H9 (cell line): ENCODE data around the gene TRABD. TPM values are rescaled to one million over a fixed set of nuclear protein-coding genes. Genes with fewer than 3 reads are reported as not detected.

Experiments
- DNase-seq: peaks from one replicate; pipeline ENCODE4 v3.0.0-alpha.2; 2017
- H2AFZ ChIP-seq: one replicate; pipeline ENCODE4 v1.6.1; 2013; ENCODE audit warnings: mild to moderate bottlenecking, low read length, control low read depth, moderate library complexity
- H2AK5ac ChIP-seq: 2 replicates; pipeline ENCODE4 v1.6.1; 2013; ENCODE audit warnings: low read length, control low read depth, mixed read lengths; ENCODE audit not compliant: insufficient read length
- H2BK120ac ChIP-seq: one replicate; pipeline ENCODE4 v1.6.1; 2013; ENCODE audit warnings: low read depth, mild to moderate bottlenecking, low read length, control low read depth, inconsistent platforms; ENCODE audit not compliant: poor library complexity, severe bottlenecking
- H2BK12ac ChIP-seq: 2 replicates; pipeline ENCODE4 v1.6.1; 2013; ENCODE audit warnings: low read length, control low read depth, mixed read lengths, low read depth; ENCODE audit not compliant: insufficient read length
- H2BK15ac ChIP-seq: 2 replicates; pipeline ENCODE4 v1.6.1; 2013; ENCODE audit warnings: low read depth, low read length, control low read depth
- H2BK20ac ChIP-seq: one replicate; pipeline ENCODE4 v1.6.1; 2013; ENCODE audit warnings: low read depth, mild to moderate bottlenecking, low read length, control low read depth, inconsistent platforms; ENCODE audit not compliant: poor library complexity, severe bottlenecking
- H2BK5ac ChIP-seq: 2 replicates; pipeline ENCODE4 v1.6.1; 2013; ENCODE audit warnings: low read length, control low read depth, mixed read lengths; ENCODE audit not compliant: insufficient read length
- H3K14ac ChIP-seq: 2 replicates; pipeline ENCODE4 v1.6.1; 2013; ENCODE audit warnings: low read length, control low read depth; ENCODE audit not compliant: insufficient read depth
- H3K18ac ChIP-seq: 2 replicates; pipeline ENCODE4 v1.6.1; 2013; ENCODE audit warnings: low read depth, mild to moderate bottlenecking, mixed read lengths, low read length, control low read depth; ENCODE audit not compliant: insufficient read length
- H3K23ac ChIP-seq: 2 replicates; pipeline ENCODE4 v1.6.1; 2013; ENCODE audit warnings: low read length, control low read depth, mixed read lengths, low read depth; ENCODE audit not compliant: insufficient read length
- H3K23me2 ChIP-seq: 2 replicates; pipeline ENCODE4 v1.6.1; 2013; ENCODE audit warnings: low read depth, mild to moderate bottlenecking, mixed read lengths, low read length, control low read depth; ENCODE audit not compliant: insufficient read length, poor library complexity, severe bottlenecking
- H3K27ac ChIP-seq: 2 replicates; pipeline ENCODE4 v1.5.1; 2013; ENCODE audit warnings: low read length, control low read depth, mixed read lengths, low read depth; ENCODE audit not compliant: insufficient read length
- H3K27me3 ChIP-seq: 2 replicates; pipeline ENCODE4 v1.6.1; 2013; ENCODE audit warnings: low read length, control low read depth, inconsistent platforms; ENCODE audit not compliant: insufficient read depth
- H3K4ac ChIP-seq: 2 replicates; pipeline ENCODE4 v1.6.1; 2013; ENCODE audit warnings: low read depth, mild to moderate bottlenecking, control low read depth, inconsistent platforms, low read length, moderate library complexity
- H3K4me1 ChIP-seq: 2 replicates; pipeline ENCODE4 v1.6.1; 2013; ENCODE audit warnings: low read length, control low read depth, inconsistent platforms; ENCODE audit not compliant: insufficient read depth
- H3K4me2 ChIP-seq: 2 replicates; pipeline ENCODE4 v1.6.1; 2013; ENCODE audit warnings: low read length, control low read depth, mixed read lengths; ENCODE audit not compliant: insufficient read length, insufficient read depth
- H3K56ac ChIP-seq: 2 replicates; pipeline ENCODE4 v1.6.1; 2013; ENCODE audit warnings: low read depth, mild to moderate bottlenecking, mixed read lengths, low read length, control low read depth; ENCODE audit not compliant: insufficient read length
- H3K79me1 ChIP-seq: 2 replicates; pipeline ENCODE4 v1.6.1; 2013; ENCODE audit warnings: low read depth, mild to moderate bottlenecking, moderate library complexity, low read length, control low read depth, inconsistent platforms; ENCODE audit not compliant: insufficient read depth, poor library complexity, severe bottlenecking
- H3K79me2 ChIP-seq: 2 replicates; pipeline ENCODE4 v1.6.1; 2013; ENCODE audit warnings: low read length, control low read depth, inconsistent platforms; ENCODE audit not compliant: insufficient read depth
- H3K9ac ChIP-seq: 2 replicates; pipeline ENCODE4 v1.6.1; 2013; ENCODE audit warnings: low read length, control low read depth, mixed read lengths; ENCODE audit not compliant: insufficient read length; ENCODE audit errors: extremely low read depth
- H3K9me3 ChIP-seq: one replicate; pipeline ENCODE4 v1.6.1; 2013; ENCODE audit warnings: low read depth, low read length, inconsistent platforms; ENCODE audit not compliant: control insufficient read depth
- H3T11ph ChIP-seq: one replicate; pipeline ENCODE4 v1.6.1; 2013; ENCODE audit warnings: mild to moderate bottlenecking, low read length, control low read depth, inconsistent platforms
- H4K20me1 ChIP-seq: one replicate; pipeline ENCODE4 v1.6.1; 2013; ENCODE audit not compliant: control insufficient read depth, insufficient read length, insufficient read depth
- H4K5ac ChIP-seq: 2 replicates; pipeline ENCODE4 v1.6.1; 2013; ENCODE audit warnings: low read depth, mild to moderate bottlenecking, mixed read lengths, low read length, control low read depth; ENCODE audit not compliant: insufficient read length
- H4K8ac ChIP-seq: replicated peaks from 2 replicates; pipeline ENCODE4 v1.6.1; 2013; ENCODE audit warnings: low read length, control low read depth, mixed read lengths, low read depth; ENCODE audit not compliant: insufficient read length
- H4K91ac ChIP-seq: 2 replicates; pipeline ENCODE4 v1.6.1; 2013; ENCODE audit warnings: low read depth, mild to moderate bottlenecking, moderate library complexity, mixed read lengths, low read length, control low read depth; ENCODE audit not compliant: insufficient read length
- H3K27ac Mint-ChIP-seq, 3 experiments: 2 replicates in 2 of 3; 3 replicates in 1 of 3; pipeline ENCODE4 v1.8.0; 2020 to 2021; ENCODE audit warnings: mixed read lengths in 3 of 3, mild to moderate bottlenecking in 1 of 3, moderate library complexity in 1 of 3
- H3K27me3 Mint-ChIP-seq: 2 replicates; pipeline ENCODE4 v1.8.0; 2021; ENCODE audit warnings: low read depth, mild to moderate bottlenecking, moderate library complexity, mixed read lengths
- H3K36me3 Mint-ChIP-seq, 3 experiments: 2 replicates in 2 of 3; 3 replicates in 1 of 3; pipeline ENCODE4 v1.8.0; 2020 to 2021; ENCODE audit warnings: low read depth in 3 of 3, mixed read lengths in 3 of 3; ENCODE audit not compliant: insufficient read depth in 1 of 3
- H3K4me1 Mint-ChIP-seq, 2 experiments: 2 replicates each; pipeline ENCODE4 v1.8.0; 2020; ENCODE audit warnings: mixed read lengths in 2 of 2
- H3K4me3 Mint-ChIP-seq, 2 experiments: 2 replicates in 1 of 2; 3 replicates in 1 of 2; pipeline ENCODE4 v1.8.0; 2020 to 2021; ENCODE audit warnings: mild to moderate bottlenecking in 2 of 2, mixed read lengths in 2 of 2, moderate library complexity in 1 of 2
- H3K9me3 Mint-ChIP-seq, 2 experiments: 2 replicates in 1 of 2; 3 replicates in 1 of 2; pipeline ENCODE4 v1.8.0; 2020; ENCODE audit warnings: mild to moderate bottlenecking in 2 of 2, mixed read lengths in 2 of 2, moderate library complexity in 1 of 2
- WGBS: extraction: QIAGEN DNeasy Blood & Tissue Kit; methylation state at CpG from one replicate; pipeline ENCODE4 v1.1.7; 2013; ENCODE audit warnings: missing lambda C conversion rate, low lambda C conversion rate, mixed read lengths; ENCODE audit not compliant: insufficient read length; ENCODE audit errors: extremely low coverage; 5-methylcytosine and 5-hydroxymethylcytosine counted together
- total RNA-seq: library from RNA; stranded (reverse); gene quantifications from 2 replicates; pipeline ENCODE4 v1.2.1, GENCODE V29; 2021
- TF ChIP-seq, protein P1 (sequence below): fragments of 200-600 bp; sonication (generic); conservative IDR thresholded peaks from 3 replicates; pipeline ENCODE4 v1.8.0; 2021; ENCODE audit warnings: antibody characterized with exemption, mild to moderate bottlenecking

Gene TRABD
- total RNA-seq, 1 experiment from 2014 or later: 47.8 TPM

DNA sequence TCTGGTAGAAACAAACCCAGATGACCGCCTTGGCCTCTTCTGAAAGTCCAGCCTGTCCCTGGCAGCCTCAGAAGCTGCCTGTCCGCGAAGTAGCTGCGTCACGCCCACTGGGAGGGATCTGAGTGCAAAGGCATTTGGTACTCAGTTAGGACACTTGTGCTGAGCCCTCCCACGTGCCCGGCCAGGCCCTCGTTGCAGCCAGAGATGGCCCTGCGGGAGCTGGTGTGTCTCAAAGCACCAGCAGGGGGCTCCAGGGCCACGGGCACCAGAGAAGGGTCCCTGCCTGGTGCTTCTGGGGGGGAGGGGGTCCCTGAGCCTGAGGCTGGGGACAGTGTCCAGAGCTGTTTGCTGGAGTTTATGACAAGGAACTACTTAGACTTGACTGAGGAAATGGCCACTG, 20.9 kb downstream of the TRABD start:
- Mint-ChIP-seq H3K36me3 (peaks cover 26 to 60% (median 56%) of the 10 kb centered on the region in 3 experiments), H3K4me3 (no peak overlapping the region), H3K27me3 (no peaks in the 10 kb centered on the region), H3K9me3 (peaks cover 5 to 6% of the 10 kb centered on the region in 2 experiments; a peak in 3 of 5 replicates), H3K27ac (peak overlapping the region in 2 of 3 experiments; percentile 40 to 59; a peak in 1 of 7 replicates), H3K4me1 (peaks cover 8 to 12% of the 10 kb centered on the region in 2 experiments)
- no CpG with 5 or more reads among the region's 10 CpGs for WGBS
- Histone ChIP-seq H3K4me1 (no peaks in the 10 kb centered on the region), H3K14ac (no peak overlapping the region), H3K79me2 (no peaks in the 10 kb centered on the region; the same call in 1 of the 2 replicates), H2AFZ (no peak overlapping the region), H3K4ac (no peak overlapping the region), H3K27me3 (no peaks in the 10 kb centered on the region), H3K18ac (no peak overlapping the region), H2BK15ac (no peak overlapping the region), H2BK12ac (no peak overlapping the region), H3K4me2 (no peak overlapping the region), H3T11ph (no peak overlapping the region), H2BK5ac (no peak overlapping the region), H2AK5ac (no peak overlapping the region), H4K8ac (no peak overlapping the region), H4K20me1 (peaks cover 3% of the 10 kb centered on the region), H4K91ac (no peak overlapping the region), H3K23ac (no peak overlapping the region), H2BK20ac (no peak overlapping the region), H3K9ac (no peak overlapping the region), H4K5ac (no peak overlapping the region), H3K56ac (no peak overlapping the region), H3K23me2 (peaks cover 3% of the 10 kb centered on the region), H2BK120ac (no peak overlapping the region), H3K27ac (no peak overlapping the region), H3K9me3 (no peaks in the 10 kb centered on the region), H3K79me1 (no peaks in the 10 kb centered on the region)
- TF ChIP-seq, protein P1, sequence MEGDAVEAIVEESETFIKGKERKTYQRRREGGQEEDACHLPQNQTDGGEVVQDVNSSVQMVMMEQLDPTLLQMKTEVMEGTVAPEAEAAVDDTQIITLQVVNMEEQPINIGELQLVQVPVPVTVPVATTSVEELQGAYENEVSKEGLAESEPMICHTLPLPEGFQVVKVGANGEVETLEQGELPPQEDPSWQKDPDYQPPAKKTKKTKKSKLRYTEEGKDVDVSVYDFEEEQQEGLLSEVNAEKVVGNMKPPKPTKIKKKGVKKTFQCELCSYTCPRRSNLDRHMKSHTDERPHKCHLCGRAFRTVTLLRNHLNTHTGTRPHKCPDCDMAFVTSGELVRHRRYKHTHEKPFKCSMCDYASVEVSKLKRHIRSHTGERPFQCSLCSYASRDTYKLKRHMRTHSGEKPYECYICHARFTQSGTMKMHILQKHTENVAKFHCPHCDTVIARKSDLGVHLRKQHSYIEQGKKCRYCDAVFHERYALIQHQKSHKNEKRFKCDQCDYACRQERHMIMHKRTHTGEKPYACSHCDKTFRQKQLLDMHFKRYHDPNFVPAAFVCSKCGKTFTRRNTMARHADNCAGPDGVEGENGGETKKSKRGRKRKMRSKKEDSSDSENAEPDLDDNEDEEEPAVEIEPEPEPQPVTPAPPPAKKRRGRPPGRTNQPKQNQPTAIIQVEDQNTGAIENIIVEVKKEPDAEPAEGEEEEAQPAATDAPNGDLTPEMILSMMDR: peak; percentile 71
- peak; percentile 84 for DNase-seq
